HEK293T (cell line): ENCODE results near the gene STAB1.

ENCODE experiments used
- HDGF ChIP-seq: fragments of 450-650 bp; IDR thresholded peaks from 2 replicates; pipeline ENCODE4 v1.6.1; 2017; ENCODE audit warnings: antibody characterized with exemption, borderline replicate concordance
- SUZ12 ChIP-seq: fragments of 450-650 bp; IDR thresholded peaks from 2 replicates; pipeline ENCODE4 v1.6.1; 2016; ENCODE audit warnings: mild to moderate bottlenecking
- ZNF384 ChIP-seq: fragments of 450-650 bp; IDR thresholded peaks from 2 replicates; pipeline ENCODE4 v1.6.1; 2016

- TF ChIP-seq HDGF: no peak
- no peak for TF ChIP-seq ZNF384
- TF ChIP-seq SUZ12: no peak
Observed at GRCh38 chr3:52528586-52529375, 33.6 kb downstream of the STAB1 start.
